ENCODE measurements around the gene CDCA4. TPM values are rescaled to one million over a fixed set of nuclear protein-coding genes. Genes with fewer than 3 reads are reported as not detected.

The CDCA4 gene
- polyA plus RNA-seq, 1 donor from 2014 or later = 5.4 TPM

- no peaks in the 10 kb centered on the region for H3K79me2 ChIP-seq (replicated peaks; ENCODE audit: insufficient read depth, low read length)
- H3K36me3 ChIP-seq (ENCODE audit: insufficient read depth, low read length) = no peaks in the 10 kb centered on the region
- H3K27ac ChIP-seq (ENCODE audit: low read length) = no peak overlapping the region
- no peaks in the 10 kb centered on the region for H3K9me3 ChIP-seq (ENCODE audit: low read length)
- H3K4me3 ChIP-seq (ENCODE audit: low read length) = no peak overlapping the region
- H3F3A ChIP-seq (ENCODE audit: insufficient read depth, low read length, poor library complexity, severe bottlenecking) = no peaks in the 10 kb centered on the region
- no peaks in the 10 kb centered on the region for H3K9me2 ChIP-seq (ENCODE audit: insufficient read depth, low read length)
- H3K27me3 ChIP-seq (ENCODE audit: insufficient read depth, low read depth, low read length) = no peaks in the 10 kb centered on the region
- no peak overlapping the region for H3K4me2 ChIP-seq (ENCODE audit: low read length)
- no peak overlapping the region for H3K9ac ChIP-seq (ENCODE audit: low read length)
- no peak for TF ChIP-seq TAF1 (IDR thresholded peaks at IDR 0.05; ENCODE audit: low read depth)
- TF ChIP-seq, protein P1, sequence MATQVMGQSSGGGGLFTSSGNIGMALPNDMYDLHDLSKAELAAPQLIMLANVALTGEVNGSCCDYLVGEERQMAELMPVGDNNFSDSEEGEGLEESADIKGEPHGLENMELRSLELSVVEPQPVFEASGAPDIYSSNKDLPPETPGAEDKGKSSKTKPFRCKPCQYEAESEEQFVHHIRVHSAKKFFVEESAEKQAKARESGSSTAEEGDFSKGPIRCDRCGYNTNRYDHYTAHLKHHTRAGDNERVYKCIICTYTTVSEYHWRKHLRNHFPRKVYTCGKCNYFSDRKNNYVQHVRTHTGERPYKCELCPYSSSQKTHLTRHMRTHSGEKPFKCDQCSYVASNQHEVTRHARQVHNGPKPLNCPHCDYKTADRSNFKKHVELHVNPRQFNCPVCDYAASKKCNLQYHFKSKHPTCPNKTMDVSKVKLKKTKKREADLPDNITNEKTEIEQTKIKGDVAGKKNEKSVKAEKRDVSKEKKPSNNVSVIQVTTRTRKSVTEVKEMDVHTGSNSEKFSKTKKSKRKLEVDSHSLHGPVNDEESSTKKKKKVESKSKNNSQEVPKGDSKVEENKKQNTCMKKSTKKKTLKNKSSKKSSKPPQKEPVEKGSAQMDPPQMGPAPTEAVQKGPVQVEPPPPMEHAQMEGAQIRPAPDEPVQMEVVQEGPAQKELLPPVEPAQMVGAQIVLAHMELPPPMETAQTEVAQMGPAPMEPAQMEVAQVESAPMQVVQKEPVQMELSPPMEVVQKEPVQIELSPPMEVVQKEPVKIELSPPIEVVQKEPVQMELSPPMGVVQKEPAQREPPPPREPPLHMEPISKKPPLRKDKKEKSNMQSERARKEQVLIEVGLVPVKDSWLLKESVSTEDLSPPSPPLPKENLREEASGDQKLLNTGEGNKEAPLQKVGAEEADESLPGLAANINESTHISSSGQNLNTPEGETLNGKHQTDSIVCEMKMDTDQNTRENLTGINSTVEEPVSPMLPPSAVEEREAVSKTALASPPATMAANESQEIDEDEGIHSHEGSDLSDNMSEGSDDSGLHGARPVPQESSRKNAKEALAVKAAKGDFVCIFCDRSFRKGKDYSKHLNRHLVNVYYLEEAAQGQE (IDR thresholded peaks at IDR 0.05; ENCODE audit: borderline replicate concordance) = no peak
- TF ChIP-seq MXI1 (conservative IDR thresholded peaks at IDR 0.05; ENCODE audit: poor library complexity, severe bottlenecking) = no peak
- no peak for TF ChIP-seq EZH2 (IDR thresholded peaks at IDR 0.05; ENCODE audit: borderline replicate concordance, insufficient read depth, low read length, poor library complexity, severe bottlenecking)
- no peak for TF ChIP-seq EP300 (conservative IDR thresholded peaks at IDR 0.05; ENCODE audit: poor library complexity, severe bottlenecking)
- no peak for TF ChIP-seq RAD21 (conservative IDR thresholded peaks at IDR 0.05)
- no peak for TF ChIP-seq POLR2AphosphoS5 (IDR thresholded peaks at IDR 0.05)
- TF ChIP-seq SMC3 (conservative IDR thresholded peaks at IDR 0.05; ENCODE audit: poor library complexity) = no peak
- TF ChIP-seq, protein P2, sequence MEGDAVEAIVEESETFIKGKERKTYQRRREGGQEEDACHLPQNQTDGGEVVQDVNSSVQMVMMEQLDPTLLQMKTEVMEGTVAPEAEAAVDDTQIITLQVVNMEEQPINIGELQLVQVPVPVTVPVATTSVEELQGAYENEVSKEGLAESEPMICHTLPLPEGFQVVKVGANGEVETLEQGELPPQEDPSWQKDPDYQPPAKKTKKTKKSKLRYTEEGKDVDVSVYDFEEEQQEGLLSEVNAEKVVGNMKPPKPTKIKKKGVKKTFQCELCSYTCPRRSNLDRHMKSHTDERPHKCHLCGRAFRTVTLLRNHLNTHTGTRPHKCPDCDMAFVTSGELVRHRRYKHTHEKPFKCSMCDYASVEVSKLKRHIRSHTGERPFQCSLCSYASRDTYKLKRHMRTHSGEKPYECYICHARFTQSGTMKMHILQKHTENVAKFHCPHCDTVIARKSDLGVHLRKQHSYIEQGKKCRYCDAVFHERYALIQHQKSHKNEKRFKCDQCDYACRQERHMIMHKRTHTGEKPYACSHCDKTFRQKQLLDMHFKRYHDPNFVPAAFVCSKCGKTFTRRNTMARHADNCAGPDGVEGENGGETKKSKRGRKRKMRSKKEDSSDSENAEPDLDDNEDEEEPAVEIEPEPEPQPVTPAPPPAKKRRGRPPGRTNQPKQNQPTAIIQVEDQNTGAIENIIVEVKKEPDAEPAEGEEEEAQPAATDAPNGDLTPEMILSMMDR (IDR thresholded peaks at IDR 0.05; ENCODE audit: poor library complexity, severe bottlenecking) = no peak
- no peaks in the 10 kb centered on the region for H4K20me1 ChIP-seq (ENCODE audit: insufficient read depth)
- H2AFZ ChIP-seq (ENCODE audit: low read depth, low read length) = no peak overlapping the region
These were observed 45.6 kb upstream of the CDCA4 start for GRCh38 chr14:105066240-105067071.

DNA sequence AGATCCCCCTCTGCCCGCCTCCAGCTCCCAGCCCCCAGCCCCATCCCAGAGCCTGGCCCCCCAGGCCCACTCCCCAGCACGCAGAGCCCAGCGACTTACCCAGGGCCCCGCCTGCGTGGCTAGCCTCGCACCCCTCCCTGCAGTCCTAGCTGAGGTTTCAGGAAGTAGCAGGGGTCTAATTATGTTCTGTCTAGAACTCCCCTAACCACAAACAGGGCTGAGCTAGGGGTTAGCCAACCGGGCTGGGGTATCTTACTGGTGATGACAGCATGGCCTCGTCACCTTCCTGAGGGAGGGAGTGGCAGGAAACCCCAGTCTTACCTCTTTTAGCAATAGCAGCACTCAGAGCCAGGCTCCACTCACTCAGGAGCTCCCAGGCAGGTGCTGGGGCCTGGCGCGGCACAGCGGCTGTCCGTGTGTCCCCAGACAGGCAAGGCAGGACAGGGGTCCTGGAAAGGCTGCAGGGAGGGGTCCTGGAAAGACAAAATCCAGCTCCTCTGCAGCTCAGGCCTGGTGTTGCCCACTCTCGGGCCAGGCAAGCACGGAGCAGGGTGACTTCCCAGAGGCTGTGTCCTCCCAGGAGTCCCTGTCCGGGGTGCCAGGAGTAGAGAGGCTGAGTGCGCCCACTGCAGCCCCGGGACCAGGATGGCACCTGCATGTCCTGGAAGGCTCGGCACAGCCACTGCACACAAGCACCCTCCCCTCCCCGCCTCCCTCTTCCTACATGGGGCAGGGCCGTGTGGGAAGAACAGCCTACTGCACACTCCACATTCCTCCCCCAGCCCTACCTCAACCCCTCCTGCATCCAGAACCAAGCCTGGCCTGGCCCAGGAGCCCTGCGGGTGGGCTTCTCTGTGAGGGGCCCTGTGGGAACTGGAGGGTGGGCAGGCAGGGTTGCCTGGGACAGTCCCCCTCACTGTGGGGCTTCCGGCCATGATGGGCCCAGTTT lies 44.7 kb upstream of the CDCA4 start, which contains the start of gene GPR132:
TSS of gene GPR132 (minus strand) at position 151 of the 949 bp plus-strand sequence. CDS start 10,010 bp downstream, outside the sequence.
- H3K9ac ChIP-seq (ENCODE audit: low read length) = no peak within 1 kb of the TSS
- H3K4me2 ChIP-seq (ENCODE audit: low read length) = no peak within 1 kb of the TSS
- no peaks in the 10 kb centered on the region for H3K27me3 ChIP-seq (ENCODE audit: insufficient read depth, low read depth, low read length)

More for the DNA sequence above, 44.7 kb upstream of the CDCA4 start, which contains the start of gene GPR132:
- Histone ChIP-seq H4K20me1 (ENCODE audit: insufficient read depth) (no peaks in the 10 kb centered on the region), H3K36me3 (ENCODE audit: insufficient read depth, low read length) (no peaks in the 10 kb centered on the region), H3K4me3 (ENCODE audit: low read length) (no peak within 1 kb of the TSS), H3K27ac (ENCODE audit: low read length) (no peak within 1 kb of the TSS), H3F3A (ENCODE audit: insufficient read depth, low read length, poor library complexity, severe bottlenecking) (no peaks in the 10 kb centered on the region), H3K79me2 (replicated peaks; ENCODE audit: insufficient read depth, low read length) (no peaks in the 10 kb centered on the region), H3K9me3 (ENCODE audit: low read length) (no peaks in the 10 kb centered on the region), H3K9me2 (ENCODE audit: insufficient read depth, low read length) (no peaks in the 10 kb centered on the region), H2AFZ (ENCODE audit: low read depth, low read length) (no peak within 1 kb of the TSS)
- TF ChIP-seq RAD21 (conservative IDR thresholded peaks at IDR 0.05) (no peak), MXI1 (conservative IDR thresholded peaks at IDR 0.05; ENCODE audit: poor library complexity, severe bottlenecking) (no peak), EP300 (conservative IDR thresholded peaks at IDR 0.05; ENCODE audit: poor library complexity, severe bottlenecking) (no peak), TAF1 (IDR thresholded peaks at IDR 0.05; ENCODE audit: low read depth) (no peak), SMC3 (conservative IDR thresholded peaks at IDR 0.05; ENCODE audit: poor library complexity) (no peak), EZH2 (IDR thresholded peaks at IDR 0.05; ENCODE audit: borderline replicate concordance, insufficient read depth, low read length, poor library complexity, severe bottlenecking) (no peak)
- TF ChIP-seq, protein P1 (IDR thresholded peaks at IDR 0.05; ENCODE audit: borderline replicate concordance) = no peak

All from neural cell (in vitro differentiated cells).